ENCODE results near the gene AGMAT.
A peak's percentile ranks its signal among the peaks of the same experiment; 100 is the strongest.

Gene AGMAT

GRCh38 chr1:15531682-15532081 is 53.2 kb downstream of the AGMAT start:
- no peak for TF ChIP-seq REST (IDR thresholded peaks at IDR 0.05; ENCODE audit: insufficient read depth in 1 of 2, low read depth in 2 of 2, low read length in 2 of 2)
- TF ChIP-seq TAF1 (IDR thresholded peaks at IDR 0.05; ENCODE audit: borderline replicate concordance, insufficient read depth, low read length): no peak
- TF ChIP-seq SIN3A (IDR thresholded peaks at IDR 0.05; ENCODE audit: borderline replicate concordance, insufficient read depth, low read length): no peak
- TF ChIP-seq FOXP2 (optimal IDR thresholded peaks at IDR 0.05; ENCODE audit: borderline replicate concordance, extremely low read depth, extremely low read length, insufficient read depth): no peak
- TF ChIP-seq POLR2AphosphoS5 (IDR thresholded peaks at IDR 0.05; ENCODE audit: low read depth, low read length): no peak

DNA sequence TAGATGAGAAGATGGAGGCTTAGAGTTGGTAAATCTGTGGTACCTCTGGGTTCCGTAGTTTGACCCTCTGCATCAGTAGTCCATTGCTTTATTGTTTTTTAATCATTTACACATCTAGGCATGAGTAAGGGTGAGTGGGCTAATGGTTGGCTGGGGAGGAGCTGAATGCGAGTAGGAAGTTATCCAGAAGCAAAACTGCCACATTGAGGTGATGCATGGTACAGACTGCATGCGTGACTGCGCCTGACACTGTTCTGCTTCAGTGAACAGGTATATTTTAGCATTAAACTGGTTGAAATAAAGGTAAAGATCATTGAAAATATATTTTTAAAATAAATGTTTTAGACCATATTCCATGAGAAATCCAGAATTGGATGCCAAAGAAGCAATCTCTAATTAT is 53.8 kb downstream of the AGMAT start:
- TF ChIP-seq POLR2AphosphoS5 (IDR thresholded peaks at IDR 0.05; ENCODE audit: low read depth, low read length): no peak
- no peak for TF ChIP-seq SIN3A (IDR thresholded peaks at IDR 0.05; ENCODE audit: borderline replicate concordance, insufficient read depth, low read length)
- no peak for TF ChIP-seq FOXP2 (optimal IDR thresholded peaks at IDR 0.05; ENCODE audit: borderline replicate concordance, extremely low read depth, extremely low read length, insufficient read depth)
- TF ChIP-seq REST (IDR thresholded peaks at IDR 0.05; ENCODE audit: insufficient read depth in 1 of 2, low read depth in 2 of 2, low read length in 2 of 2): no peak
- TF ChIP-seq TAF1 (IDR thresholded peaks at IDR 0.05; ENCODE audit: borderline replicate concordance, insufficient read depth, low read length): no peak

GRCh38 chr1:15526490-15527339 is 58.1 kb downstream of the AGMAT start, which contains the start of gene DNAJC16:
Gene DNAJC16 (plus strand): TSS chr1:15526848. CDS start chr1:15529106, 2,258 bp downstream.
- no peak for TF ChIP-seq TAF1 (IDR thresholded peaks at IDR 0.05; ENCODE audit: borderline replicate concordance, insufficient read depth, low read length)
- peak; percentile 44 for TF ChIP-seq FOXP2 (optimal IDR thresholded peaks at IDR 0.05; ENCODE audit: borderline replicate concordance, extremely low read depth, extremely low read length, insufficient read depth)
- 0 out of 4 replicates have a peak, but pooled peaks of 1 of the 2 experiments have one; percentile 32 for TF ChIP-seq REST (IDR thresholded peaks at IDR 0.05; ENCODE audit: insufficient read depth in 1 of 2, low read depth in 2 of 2, low read length in 2 of 2)
- TF ChIP-seq SIN3A (IDR thresholded peaks at IDR 0.05; ENCODE audit: borderline replicate concordance, insufficient read depth, low read length): peak; percentile 70; the same call in 1 of the 2 replicates
- peak; percentile 85 for TF ChIP-seq POLR2AphosphoS5 (IDR thresholded peaks at IDR 0.05; ENCODE audit: low read depth, low read length)

DNA sequence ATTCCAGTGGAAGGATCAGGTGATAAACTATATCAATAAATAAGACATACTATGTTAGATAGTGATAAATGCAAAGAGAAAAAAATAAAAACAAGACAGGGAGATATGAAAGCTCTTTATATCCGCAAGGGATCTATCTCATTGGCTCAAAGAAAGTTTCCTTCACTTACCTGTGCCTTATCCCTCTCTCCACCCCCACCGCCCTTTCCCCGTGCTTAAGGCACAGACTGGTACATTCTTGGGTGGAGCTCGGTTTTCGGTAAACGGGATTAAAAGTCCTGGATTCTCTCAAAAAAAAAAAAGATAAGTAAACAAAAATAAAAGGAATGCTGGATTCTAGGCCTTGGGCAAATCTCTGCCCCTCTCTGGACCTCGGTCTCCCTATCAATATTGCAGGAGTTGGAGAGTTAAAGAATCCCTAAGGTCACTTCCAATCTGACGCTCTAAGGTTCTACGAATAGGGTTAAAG is 58.8 kb downstream of the AGMAT start:
- no peak for TF ChIP-seq SIN3A (IDR thresholded peaks at IDR 0.05; ENCODE audit: borderline replicate concordance, insufficient read depth, low read length)
- no peak for TF ChIP-seq POLR2AphosphoS5 (IDR thresholded peaks at IDR 0.05; ENCODE audit: low read depth, low read length)
- no peak for TF ChIP-seq TAF1 (IDR thresholded peaks at IDR 0.05; ENCODE audit: borderline replicate concordance, insufficient read depth, low read length)
- TF ChIP-seq REST (IDR thresholded peaks at IDR 0.05; ENCODE audit: insufficient read depth in 1 of 2, low read depth in 2 of 2, low read length in 2 of 2): no peak
- no peak for TF ChIP-seq FOXP2 (optimal IDR thresholded peaks at IDR 0.05; ENCODE audit: borderline replicate concordance, extremely low read depth, extremely low read length, insufficient read depth)
